PC-3 (cell line): ENCODE data around the gene TUFM. TPM values are rescaled to one million over a fixed set of nuclear protein-coding genes. Genes with fewer than 3 reads are reported as not detected.
A peak's percentile ranks its signal among the peaks of the same experiment; 100 is the strongest.

Experiments used
- ATAC-seq: fragments of 200-7000 bp; cut with Tn5 transposase; 2 replicates; pipeline ENCODE4 v1.9.1; 2020; ENCODE audit warnings: mild to moderate bottlenecking, moderate library complexity
- BruUV-seq: library from RNA; stranded (reverse); fragments of 400-500 nt; replicated peaks from 2 replicates; lab custom pipeline; 2021; lab: Mats Ljungman, UMichigan
- CTCF ChIA-PET: fragments of 300-600 bp; sonication (Branson Sonifier 250); formaldehyde crosslinking; loops from one replicate; lab custom pipeline; 2022; ENCODE audit warnings: antibody characterized with exemption; lab: Charles Lee
- POLR2A ChIA-PET: fragments of 300-600 bp; sonication (Branson Sonifier 250); formaldehyde crosslinking; loops from one replicate; lab custom pipeline; 2022; ENCODE audit warnings: antibody characterized with exemption; ENCODE audit not compliant: unreplicated experiment; lab: Charles Lee
- DNase-seq: peaks from one replicate; pipeline ENCODE4 v3.0.0-alpha.2; 2015
- H2AFZ ChIP-seq: fragments of 300-600 bp; sonication (generic); 2 replicates; pipeline ENCODE4 v1.6.0; 2016; ENCODE audit warnings: antibody characterized with exemption, low read length
- H3F3A ChIP-seq: fragments of 300-600 bp; sonication (generic); one replicate; pipeline ENCODE4 v1.6.0; 2017; ENCODE audit warnings: antibody characterized with exemption, low read length, control low read depth, mild to moderate bottlenecking; ENCODE audit not compliant: unreplicated experiment
- H3K27ac ChIP-seq: fragments of 300-600 bp; sonication (generic); 2 replicates; pipeline ENCODE4 v1.5.1; 2016; ENCODE audit warnings: mild to moderate bottlenecking, low read length
- H3K27me3 ChIP-seq: fragments of 300-600 bp; sonication (generic); 2 replicates; pipeline ENCODE4 v1.6.1; 2016; ENCODE audit warnings: low read length, mixed read lengths
- H3K36me3 ChIP-seq: fragments of 300-600 bp; sonication (generic); 2 replicates; pipeline ENCODE4 v1.6.1; 2016; ENCODE audit warnings: low read depth, mixed run types, low read length, mixed read lengths
- H3K4me1 ChIP-seq: fragments of 300-600 bp; sonication (generic); 2 replicates; pipeline ENCODE4 v1.5.1; 2016; ENCODE audit warnings: low read length; ENCODE audit not compliant: insufficient read depth
- H3K4me2 ChIP-seq: fragments of 300-600 bp; sonication (generic); 2 replicates; pipeline ENCODE4 v1.6.0; 2016; ENCODE audit warnings: low read length
- H3K4me3 ChIP-seq: fragments of 300-600 bp; sonication (generic); 2 replicates; pipeline ENCODE4 v1.5.1; 2016; ENCODE audit warnings: mild to moderate bottlenecking, low read length, mixed read lengths
- H3K79me2 ChIP-seq: fragments of 300-600 bp; sonication (generic); 2 replicates; pipeline ENCODE4 v1.6.1; 2017; ENCODE audit warnings: low read length, mixed read lengths
- H3K9ac ChIP-seq: fragments of 300-600 bp; sonication (generic); 2 replicates; pipeline ENCODE4 v1.6.0; 2016; ENCODE audit warnings: mild to moderate bottlenecking, low read length
- H3K9me2 ChIP-seq: fragments of 300-600 bp; sonication (generic); replicated peaks from 2 replicates; pipeline ENCODE4 v1.6.1; 2016; ENCODE audit warnings: mixed run types, low read length, mixed read lengths
- H3K9me3 ChIP-seq: fragments of 300-600 bp; sonication (generic); 2 replicates; pipeline ENCODE4 v1.6.1; 2016; ENCODE audit warnings: low read length, mixed read lengths
- H4K20me1 ChIP-seq: fragments of 300-600 bp; sonication (generic); 2 replicates; pipeline ENCODE4 v1.6.1; 2016; ENCODE audit warnings: low read length, mixed read lengths
- CTCF ChIP-seq: fragments of 300-600 bp; sonication (generic); conservative IDR thresholded peaks from 2 replicates; pipeline ENCODE4 v1.5.1; 2017; ENCODE audit warnings: antibody characterized with exemption, low read depth, mild to moderate bottlenecking, low read length
- EZH2 ChIP-seq: fragments of 300-600 bp; sonication (generic); IDR thresholded peaks from one replicate; pipeline ENCODE4 v1.6.1; 2017; ENCODE audit warnings: antibody characterized with exemption, mild to moderate bottlenecking, low read length; ENCODE audit not compliant: unreplicated experiment
- EZH2phosphoT487 ChIP-seq: fragments of 300-600 bp; sonication (generic); IDR thresholded peaks from 2 replicates; pipeline ENCODE4 v1.6.1; 2018; ENCODE audit warnings: mild to moderate bottlenecking, antibody characterized with exemption, low read length, borderline replicate concordance
- intact Hi-C: fragments of 100-400 bp; cut with micrococcal nuclease; formaldehyde crosslinking; loops from 2 replicates; pipeline ENCODE4 v1.9.0; 2023
- total RNA-seq: library from RNA; depleted of rRNA; stranded (reverse); fragments of >200 nt; gene quantifications from 2 replicates; pipeline ENCODE4 v1.2.3, GENCODE V29; 2014

The TUFM gene
- total RNA-seq, 1 experiment from 2014 or later: 185 TPM

GRCh38 chr16:28837672-28838557 lies 8.2 kb downstream of the TUFM start:
- no peak overlapping the region for H2AFZ ChIP-seq

GRCh38 chr16:28836761-28837064 lies 9.4 kb downstream of the TUFM start:
- DNase-seq: no peak
- Histone ChIP-seq H2AFZ (no peak overlapping the region), H3K9ac (no peak overlapping the region), H3F3A (no peaks in the 10 kb centered on the region), H3K27ac (no peak overlapping the region), H3K4me2 (no peak overlapping the region), H3K27me3 (no peaks in the 10 kb centered on the region), H3K4me3 (no peak overlapping the region), H4K20me1 (no peaks in the 10 kb centered on the region), H3K79me2 (no peaks in the 10 kb centered on the region), H3K4me1 (no peaks in the 10 kb centered on the region), H3K9me3 (no peaks in the 10 kb centered on the region), H3K9me2 (no peaks in the 10 kb centered on the region), H3K36me3 (peaks cover 31% of the 10 kb centered on the region)
- intact Hi-C loops: no loop called here
- TSS peak; percentile 27 for BruUV-seq
- no peak for ATAC-seq
- TF ChIP-seq CTCF: no peak
- no peak for TF ChIP-seq EZH2phosphoT487
- no peak for TF ChIP-seq EZH2
- POLR2A ChIA-PET: no interaction called here
- CTCF ChIA-PET: no interaction called here

More at GRCh38 chr16:28837672-28838557, 8.2 kb downstream of the TUFM start:
- H3K36me3 ChIP-seq: peaks cover 25% of the 10 kb centered on the region
- no peaks in the 10 kb centered on the region for H3F3A ChIP-seq
- no peaks in the 10 kb centered on the region for H3K9me3 ChIP-seq
- H3K27me3 ChIP-seq: no peaks in the 10 kb centered on the region
- TF ChIP-seq EZH2phosphoT487 (no peak), CTCF (no peak), EZH2 (no peak)
- BruUV-seq: no TSS peak
- intact Hi-C loops: no loop called here
- ChIA-PET POLR2A (interaction anchor here (0.6 kb wide), 1 partner anchor 68 kb away, joined by 8 read pairs; no protein-coding TSS in a partner anchor), CTCF (no interaction called here)
- no peaks in the 10 kb centered on the region for H3K79me2 ChIP-seq
- H3K4me3 ChIP-seq: no peak overlapping the region
- H4K20me1 ChIP-seq: no peaks in the 10 kb centered on the region
- ATAC-seq (no peak), DNase-seq (no peak)
- H3K27ac ChIP-seq: no peak overlapping the region
- H3K4me1 ChIP-seq: no peaks in the 10 kb centered on the region
- no peak overlapping the region for H3K4me2 ChIP-seq
- no peaks in the 10 kb centered on the region for H3K9me2 ChIP-seq
- no peak overlapping the region for H3K9ac ChIP-seq
